ENCODE measurements around the gene SYT14.

Gene SYT14

DNA sequence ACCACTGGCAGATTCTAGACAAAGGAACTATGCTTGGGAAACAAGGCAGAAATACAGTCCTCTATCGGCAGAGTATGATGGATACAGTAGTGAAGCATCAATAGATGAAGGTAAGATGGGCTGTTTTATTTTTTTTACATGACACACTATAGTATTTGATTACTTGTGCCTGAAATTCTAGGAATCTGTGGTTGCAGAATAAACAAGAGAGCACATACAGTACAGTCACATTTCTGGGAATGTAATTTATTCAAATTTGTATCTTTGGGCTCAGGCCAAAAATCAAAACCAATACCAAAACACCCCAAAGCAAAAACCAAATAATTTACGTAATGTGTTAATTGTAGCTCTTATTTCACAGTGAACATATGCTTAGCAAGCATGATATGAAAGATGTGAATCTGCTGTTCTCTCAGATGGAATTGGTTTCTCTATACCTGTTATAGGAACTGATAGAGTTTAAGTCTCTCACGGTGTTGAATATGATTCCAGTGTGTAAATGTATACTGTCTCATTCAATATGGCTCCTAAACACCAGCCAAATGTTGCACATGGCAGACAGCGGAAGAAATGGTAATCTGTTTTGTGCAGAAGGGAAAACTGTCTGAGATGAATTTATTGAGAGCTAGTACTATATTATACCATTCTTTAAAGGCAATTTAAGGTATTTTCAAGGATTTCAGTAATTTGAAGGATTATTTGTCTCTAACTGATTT lies 83.3 kb downstream of the SYT14 start:
- TF ChIP-seq YY1 (IDR thresholded peaks at IDR 0.05; ENCODE audit: low read depth): no peak
- TF ChIP-seq, protein P1, sequence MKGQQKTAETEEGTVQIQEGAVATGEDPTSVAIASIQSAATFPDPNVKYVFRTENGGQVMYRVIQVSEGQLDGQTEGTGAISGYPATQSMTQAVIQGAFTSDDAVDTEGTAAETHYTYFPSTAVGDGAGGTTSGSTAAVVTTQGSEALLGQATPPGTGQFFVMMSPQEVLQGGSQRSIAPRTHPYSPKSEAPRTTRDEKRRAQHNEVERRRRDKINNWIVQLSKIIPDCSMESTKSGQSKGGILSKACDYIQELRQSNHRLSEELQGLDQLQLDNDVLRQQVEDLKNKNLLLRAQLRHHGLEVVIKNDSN (IDR thresholded peaks at IDR 0.05): no peak
- TF ChIP-seq RAD21 (IDR thresholded peaks at IDR 0.05; ENCODE audit: low read depth): no peak
- no peak for TF ChIP-seq EGR1 (IDR thresholded peaks at IDR 0.05)
- TF ChIP-seq NFIC (IDR thresholded peaks at IDR 0.05): no peak
- no peak for TF ChIP-seq TEAD4 (IDR thresholded peaks at IDR 0.05)
- TF ChIP-seq, protein P2, sequence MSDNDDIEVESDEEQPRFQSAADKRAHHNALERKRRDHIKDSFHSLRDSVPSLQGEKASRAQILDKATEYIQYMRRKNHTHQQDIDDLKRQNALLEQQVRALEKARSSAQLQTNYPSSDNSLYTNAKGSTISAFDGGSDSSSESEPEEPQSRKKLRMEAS (IDR thresholded peaks at IDR 0.05): no peak
- TF ChIP-seq TCF12 (IDR thresholded peaks at IDR 0.05; ENCODE audit: low read depth): no peak
- TF ChIP-seq, protein P3, sequence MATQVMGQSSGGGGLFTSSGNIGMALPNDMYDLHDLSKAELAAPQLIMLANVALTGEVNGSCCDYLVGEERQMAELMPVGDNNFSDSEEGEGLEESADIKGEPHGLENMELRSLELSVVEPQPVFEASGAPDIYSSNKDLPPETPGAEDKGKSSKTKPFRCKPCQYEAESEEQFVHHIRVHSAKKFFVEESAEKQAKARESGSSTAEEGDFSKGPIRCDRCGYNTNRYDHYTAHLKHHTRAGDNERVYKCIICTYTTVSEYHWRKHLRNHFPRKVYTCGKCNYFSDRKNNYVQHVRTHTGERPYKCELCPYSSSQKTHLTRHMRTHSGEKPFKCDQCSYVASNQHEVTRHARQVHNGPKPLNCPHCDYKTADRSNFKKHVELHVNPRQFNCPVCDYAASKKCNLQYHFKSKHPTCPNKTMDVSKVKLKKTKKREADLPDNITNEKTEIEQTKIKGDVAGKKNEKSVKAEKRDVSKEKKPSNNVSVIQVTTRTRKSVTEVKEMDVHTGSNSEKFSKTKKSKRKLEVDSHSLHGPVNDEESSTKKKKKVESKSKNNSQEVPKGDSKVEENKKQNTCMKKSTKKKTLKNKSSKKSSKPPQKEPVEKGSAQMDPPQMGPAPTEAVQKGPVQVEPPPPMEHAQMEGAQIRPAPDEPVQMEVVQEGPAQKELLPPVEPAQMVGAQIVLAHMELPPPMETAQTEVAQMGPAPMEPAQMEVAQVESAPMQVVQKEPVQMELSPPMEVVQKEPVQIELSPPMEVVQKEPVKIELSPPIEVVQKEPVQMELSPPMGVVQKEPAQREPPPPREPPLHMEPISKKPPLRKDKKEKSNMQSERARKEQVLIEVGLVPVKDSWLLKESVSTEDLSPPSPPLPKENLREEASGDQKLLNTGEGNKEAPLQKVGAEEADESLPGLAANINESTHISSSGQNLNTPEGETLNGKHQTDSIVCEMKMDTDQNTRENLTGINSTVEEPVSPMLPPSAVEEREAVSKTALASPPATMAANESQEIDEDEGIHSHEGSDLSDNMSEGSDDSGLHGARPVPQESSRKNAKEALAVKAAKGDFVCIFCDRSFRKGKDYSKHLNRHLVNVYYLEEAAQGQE (IDR thresholded peaks at IDR 0.05; ENCODE audit: low read depth): no peak
- no peak for TF ChIP-seq ZBTB7A (IDR thresholded peaks at IDR 0.05; ENCODE audit: low read depth)
- TF ChIP-seq CREB1 (IDR thresholded peaks at IDR 0.05; ENCODE audit: low read depth): no peak
- no peak for TF ChIP-seq CEBPB (IDR thresholded peaks at IDR 0.05)
- no peak for TF ChIP-seq TAF1 (IDR thresholded peaks at IDR 0.05; ENCODE audit: low read depth)
- no peak for TF ChIP-seq EP300 (IDR thresholded peaks at IDR 0.05; ENCODE audit: borderline replicate concordance)
- no peak for TF ChIP-seq FOXM1 (IDR thresholded peaks at IDR 0.05; ENCODE audit: borderline replicate concordance, low read depth)

DNA sequence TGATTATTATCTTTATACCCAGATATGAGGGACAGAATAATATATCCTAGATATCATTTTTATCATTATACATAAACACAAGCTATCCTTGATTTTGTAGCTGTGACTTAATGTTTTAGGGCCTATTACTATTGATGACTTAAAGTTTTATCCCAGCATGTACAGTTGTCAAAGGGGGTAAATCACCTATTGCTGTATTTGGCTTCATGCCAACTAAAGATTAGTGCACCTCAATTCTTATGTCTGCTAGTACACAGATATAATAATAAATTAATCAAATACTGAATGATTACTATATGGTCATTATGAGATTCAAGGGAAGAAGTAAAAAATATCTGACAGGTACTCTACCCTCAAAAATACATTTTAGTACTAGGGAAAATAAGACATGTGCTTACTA lies 84.0 kb downstream of the SYT14 start:
- TF ChIP-seq ZBTB7A (IDR thresholded peaks at IDR 0.05; ENCODE audit: low read depth) (no peak), NFIC (IDR thresholded peaks at IDR 0.05) (0 out of 2 replicates have a peak, but pooled peaks have one; percentile 8)

DNA sequence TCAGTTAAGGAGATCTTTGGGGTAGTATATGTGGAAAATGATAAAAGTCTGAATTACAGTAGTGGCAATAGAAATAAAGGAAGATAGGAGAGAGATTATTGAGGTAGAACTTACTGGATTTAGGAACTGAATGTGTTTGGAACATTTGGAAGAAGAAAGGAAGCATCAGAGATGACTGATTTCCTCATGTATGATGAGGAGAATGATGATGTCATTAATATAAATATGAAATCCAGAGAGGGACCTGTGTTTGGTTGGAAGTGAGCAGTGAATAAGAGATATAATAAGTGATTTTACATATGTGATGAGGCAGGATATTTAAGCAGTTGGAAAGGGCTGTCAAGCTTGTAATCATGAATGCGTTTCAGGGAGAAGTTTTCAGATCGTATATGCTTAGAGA lies 86.3 kb downstream of the SYT14 start:
- no peak for TF ChIP-seq TCF12 (IDR thresholded peaks at IDR 0.05; ENCODE audit: low read depth)
- TF ChIP-seq, protein P3 (IDR thresholded peaks at IDR 0.05; ENCODE audit: low read depth): no peak
- TF ChIP-seq, protein P2 (IDR thresholded peaks at IDR 0.05): no peak
- TF ChIP-seq, protein P1 (IDR thresholded peaks at IDR 0.05): no peak
- no peak for TF ChIP-seq NFIC (IDR thresholded peaks at IDR 0.05)
- TF ChIP-seq EGR1 (IDR thresholded peaks at IDR 0.05): no peak
- no peak for TF ChIP-seq FOXM1 (IDR thresholded peaks at IDR 0.05; ENCODE audit: borderline replicate concordance, low read depth)
- no peak for TF ChIP-seq TEAD4 (IDR thresholded peaks at IDR 0.05)
- TF ChIP-seq ZBTB7A (IDR thresholded peaks at IDR 0.05; ENCODE audit: low read depth): no peak

DNA sequence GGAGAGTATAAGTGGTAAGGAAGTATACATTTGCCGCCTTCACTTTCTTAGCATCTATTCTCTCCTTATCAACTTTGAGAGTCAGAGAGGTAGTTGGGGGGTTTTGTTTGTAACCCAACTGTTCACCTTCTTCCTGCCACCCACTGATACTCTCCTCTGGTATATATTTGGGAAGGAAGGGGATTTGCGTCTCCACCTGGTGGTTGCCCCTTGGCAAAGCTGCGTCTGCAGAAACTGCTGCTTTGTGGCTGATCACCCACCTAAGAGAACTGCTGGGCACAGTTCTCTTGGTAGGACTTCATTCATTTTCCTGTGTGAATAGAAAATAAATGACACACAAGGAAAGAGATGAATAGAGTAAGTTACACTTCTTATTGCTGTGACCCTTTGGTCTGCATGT lies 87.0 kb downstream of the SYT14 start:
- TF ChIP-seq, protein P3 (IDR thresholded peaks at IDR 0.05; ENCODE audit: low read depth): no peak
- no peak for TF ChIP-seq ZBTB7A (IDR thresholded peaks at IDR 0.05; ENCODE audit: low read depth)
- no peak for TF ChIP-seq TCF12 (IDR thresholded peaks at IDR 0.05; ENCODE audit: low read depth)
- TF ChIP-seq YY1 (IDR thresholded peaks at IDR 0.05; ENCODE audit: low read depth): no peak
- TF ChIP-seq NFIC (IDR thresholded peaks at IDR 0.05): no peak
- TF ChIP-seq CEBPB (IDR thresholded peaks at IDR 0.05): no peak
- TF ChIP-seq, protein P2 (IDR thresholded peaks at IDR 0.05): no peak
- TF ChIP-seq, protein P1 (IDR thresholded peaks at IDR 0.05): no peak
- TF ChIP-seq RAD21 (IDR thresholded peaks at IDR 0.05; ENCODE audit: low read depth): no peak
- TF ChIP-seq EGR1 (IDR thresholded peaks at IDR 0.05): no peak
- no peak for TF ChIP-seq TAF1 (IDR thresholded peaks at IDR 0.05; ENCODE audit: low read depth)

Measured in Ishikawa (cell line).